ENCODE measurements around the gene SURF4.

Gene SURF4

DNA sequence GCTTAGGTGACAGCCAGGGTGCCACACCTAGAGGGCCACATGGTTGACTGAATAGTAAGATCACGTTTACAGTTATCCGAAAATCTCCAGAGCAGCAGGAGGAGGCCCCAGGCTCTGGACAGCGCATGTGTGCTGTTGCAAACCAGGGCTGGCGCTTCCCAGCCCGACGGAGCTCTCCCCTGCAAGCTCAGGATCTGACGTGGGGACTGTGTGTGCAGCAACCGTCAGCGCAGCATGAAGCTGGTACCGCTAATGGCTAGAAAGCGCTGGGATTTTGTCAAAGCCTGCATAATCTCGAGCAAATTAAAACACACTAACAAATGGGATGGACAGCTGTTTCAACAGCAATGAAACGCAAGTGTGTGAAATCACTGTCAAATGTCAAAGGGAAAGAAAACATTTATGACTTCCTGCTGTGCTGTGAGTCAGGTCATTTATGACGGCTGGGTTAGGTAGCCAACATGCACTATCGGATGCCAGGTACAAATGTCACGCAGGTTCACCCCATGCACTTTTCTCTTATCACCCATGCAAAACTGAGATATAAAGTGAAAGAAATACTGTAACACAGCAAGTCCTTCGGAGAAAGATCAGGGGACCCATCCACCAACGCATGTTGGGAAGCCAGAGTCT is 7.5 kb downstream of the SURF4 start:
- Histone ChIP-seq H3K4me1 (ENCODE audit: low read length) (no peaks in the 10 kb centered on the region), H2AFZ (ENCODE audit: low read length) (no peak overlapping the region), H4K20me1 (ENCODE audit: insufficient read depth, low read length) (peaks cover 47% of the 10 kb centered on the region), H3K9ac (ENCODE audit: low read length) (no peak overlapping the region), H3K9me3 (replicated peaks; ENCODE audit: insufficient read depth, low read length) (no peaks in the 10 kb centered on the region), H3K79me2 (ENCODE audit: low read length) (peaks cover 86% of the 10 kb centered on the region), H3K4me3 (ENCODE audit: low read length) (no peak overlapping the region), H3K36me3 (replicated peaks; ENCODE audit: insufficient read depth, low read length) (peaks cover 9% of the 10 kb centered on the region; the same call in 1 of the 2 replicates), H3K27me3 (replicated peaks; ENCODE audit: insufficient read depth, low read length) (no peaks in the 10 kb centered on the region), H3K27ac (ENCODE audit: low read length) (no peak overlapping the region), H3K9me2 (replicated peaks; ENCODE audit: insufficient read depth, low read length) (no peaks in the 10 kb centered on the region), H3F3A (ENCODE audit: insufficient read depth, low read length) (no peaks in the 10 kb centered on the region), H3K4me2 (ENCODE audit: low read depth, low read length) (no peak overlapping the region)
- no peak for DNase-seq
- TF ChIP-seq, protein P1, sequence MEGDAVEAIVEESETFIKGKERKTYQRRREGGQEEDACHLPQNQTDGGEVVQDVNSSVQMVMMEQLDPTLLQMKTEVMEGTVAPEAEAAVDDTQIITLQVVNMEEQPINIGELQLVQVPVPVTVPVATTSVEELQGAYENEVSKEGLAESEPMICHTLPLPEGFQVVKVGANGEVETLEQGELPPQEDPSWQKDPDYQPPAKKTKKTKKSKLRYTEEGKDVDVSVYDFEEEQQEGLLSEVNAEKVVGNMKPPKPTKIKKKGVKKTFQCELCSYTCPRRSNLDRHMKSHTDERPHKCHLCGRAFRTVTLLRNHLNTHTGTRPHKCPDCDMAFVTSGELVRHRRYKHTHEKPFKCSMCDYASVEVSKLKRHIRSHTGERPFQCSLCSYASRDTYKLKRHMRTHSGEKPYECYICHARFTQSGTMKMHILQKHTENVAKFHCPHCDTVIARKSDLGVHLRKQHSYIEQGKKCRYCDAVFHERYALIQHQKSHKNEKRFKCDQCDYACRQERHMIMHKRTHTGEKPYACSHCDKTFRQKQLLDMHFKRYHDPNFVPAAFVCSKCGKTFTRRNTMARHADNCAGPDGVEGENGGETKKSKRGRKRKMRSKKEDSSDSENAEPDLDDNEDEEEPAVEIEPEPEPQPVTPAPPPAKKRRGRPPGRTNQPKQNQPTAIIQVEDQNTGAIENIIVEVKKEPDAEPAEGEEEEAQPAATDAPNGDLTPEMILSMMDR (IDR thresholded peaks at IDR 0.05; ENCODE audit: low read length), result no peak
- TF ChIP-seq EZH2phosphoT487 (IDR thresholded peaks at IDR 0.05; ENCODE audit: low read length) (no peak), EZH2 (optimal IDR thresholded peaks at IDR 0.05; ENCODE audit: low read depth, low read length) (no peak)

DNA sequence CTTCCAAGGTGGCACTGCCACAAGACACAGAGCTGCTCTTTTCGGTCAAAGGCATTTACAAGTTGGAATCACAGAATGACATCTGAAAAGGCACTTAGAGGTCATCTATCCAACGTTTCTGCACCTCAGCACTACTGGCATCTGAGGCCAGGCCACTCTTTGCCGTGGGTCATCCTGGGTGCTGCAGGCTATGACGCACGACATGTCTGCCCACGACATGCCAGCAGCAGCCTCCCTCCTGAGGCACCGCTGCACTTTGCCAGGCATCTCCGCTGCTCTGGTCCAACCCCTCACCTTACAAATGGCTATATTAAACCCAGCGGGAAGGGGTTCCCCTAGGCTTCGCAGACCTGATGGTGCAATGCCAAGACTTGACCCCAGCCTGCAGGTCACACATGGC is 8.1 kb downstream of the SURF4 start:
- no peak for TF ChIP-seq EZH2 (optimal IDR thresholded peaks at IDR 0.05; ENCODE audit: low read depth, low read length)
- no peak for TF ChIP-seq EZH2phosphoT487 (IDR thresholded peaks at IDR 0.05; ENCODE audit: low read length)
- TF ChIP-seq, protein P1 (IDR thresholded peaks at IDR 0.05; ENCODE audit: low read length), result no peak
- Histone ChIP-seq H3K79me2 (ENCODE audit: low read length) (peaks cover 81% of the 10 kb centered on the region), H3K27me3 (replicated peaks; ENCODE audit: insufficient read depth, low read length) (no peaks in the 10 kb centered on the region), H3K9ac (ENCODE audit: low read length) (no peak overlapping the region), H3K36me3 (replicated peaks; ENCODE audit: insufficient read depth, low read length) (peaks cover 13% of the 10 kb centered on the region; the same call in 1 of the 2 replicates), H3K9me3 (replicated peaks; ENCODE audit: insufficient read depth, low read length) (no peaks in the 10 kb centered on the region), H3K4me1 (ENCODE audit: low read length) (no peaks in the 10 kb centered on the region), H3K9me2 (replicated peaks; ENCODE audit: insufficient read depth, low read length) (no peaks in the 10 kb centered on the region), H3K4me3 (ENCODE audit: low read length) (no peak overlapping the region), H2AFZ (ENCODE audit: low read length) (no peak overlapping the region), H4K20me1 (ENCODE audit: insufficient read depth, low read length) (peaks cover 44% of the 10 kb centered on the region), H3F3A (ENCODE audit: insufficient read depth, low read length) (no peaks in the 10 kb centered on the region), H3K27ac (ENCODE audit: low read length) (no peak overlapping the region), H3K4me2 (ENCODE audit: low read depth, low read length) (no peak overlapping the region)
- no peak for DNase-seq

DNA sequence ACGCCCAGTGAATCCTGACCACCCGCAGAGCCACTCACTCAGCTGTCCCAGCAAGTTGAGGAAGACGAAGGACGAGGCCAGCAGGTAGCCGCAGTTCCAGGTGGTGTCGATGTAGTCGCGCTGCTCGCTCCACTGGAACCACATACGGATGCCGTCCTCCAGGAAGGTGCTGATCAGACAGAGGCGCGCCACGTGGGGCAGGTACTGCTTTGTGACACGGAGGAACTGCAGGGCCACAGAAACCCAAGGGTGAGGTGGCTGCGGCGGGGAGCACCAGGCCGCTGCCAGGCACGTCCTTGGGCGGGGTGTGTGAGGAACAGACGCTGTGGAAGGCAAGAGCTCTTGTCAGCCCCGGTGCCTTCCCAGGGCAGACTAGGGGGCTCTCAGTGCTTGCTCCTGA is 8.6 kb downstream of the SURF4 start:
- no peak overlapping the region for H2AFZ ChIP-seq (ENCODE audit: low read length)
- no peaks in the 10 kb centered on the region for H3K27me3 ChIP-seq (replicated peaks; ENCODE audit: insufficient read depth, low read length)
- peaks cover 38% of the 10 kb centered on the region for H4K20me1 ChIP-seq (ENCODE audit: insufficient read depth, low read length)
- H3F3A ChIP-seq (ENCODE audit: insufficient read depth, low read length), result no peaks in the 10 kb centered on the region
- no peak overlapping the region for H3K4me3 ChIP-seq (ENCODE audit: low read length)
- TF ChIP-seq EZH2phosphoT487 (IDR thresholded peaks at IDR 0.05; ENCODE audit: low read length) (no peak), EZH2 (optimal IDR thresholded peaks at IDR 0.05; ENCODE audit: low read depth, low read length) (no peak)
- TF ChIP-seq, protein P1 (IDR thresholded peaks at IDR 0.05; ENCODE audit: low read length), result no peak
- H3K27ac ChIP-seq (ENCODE audit: low read length), result no peak overlapping the region
- no peaks in the 10 kb centered on the region for H3K9me2 ChIP-seq (replicated peaks; ENCODE audit: insufficient read depth, low read length)
- H3K9me3 ChIP-seq (replicated peaks; ENCODE audit: insufficient read depth, low read length), result no peaks in the 10 kb centered on the region
- no peak for DNase-seq
- H3K36me3 ChIP-seq (replicated peaks; ENCODE audit: insufficient read depth, low read length), result peaks cover 13% of the 10 kb centered on the region; the same call in 1 of the 2 replicates
- no peak overlapping the region for H3K4me2 ChIP-seq (ENCODE audit: low read depth, low read length)
- H3K9ac ChIP-seq (ENCODE audit: low read length), result no peak overlapping the region
- H3K4me1 ChIP-seq (ENCODE audit: low read length), result no peaks in the 10 kb centered on the region
- H3K79me2 ChIP-seq (ENCODE audit: low read length), result peaks cover 76% of the 10 kb centered on the region

Measured in MM.1S (cell line).